HG03432 (cell line): ENCODE measurements around the gene APBA2.

Experiments
- ATAC-seq: cut with Tn5 transposase; IDR thresholded peaks from one replicate; pipeline ENCODE4 v1.9.1; 2021; ENCODE audit warnings: mild to moderate bottlenecking, moderate library complexity; ENCODE audit not compliant: unreplicated experiment

APBA2 gene

GRCh38 chr15:28933710-28934445 lies 48.1 kb downstream of the APBA2 start:
- ATAC-seq = no peak

GRCh38 chr15:28934645-28935044 lies 48.9 kb downstream of the APBA2 start:
- no peak for ATAC-seq

GRCh38 chr15:28935316-28935715 lies 49.5 kb downstream of the APBA2 start:
- ATAC-seq = no peak

- no peak for ATAC-seq
These were observed 50.3 kb downstream of the APBA2 start for GRCh38 chr15:28936081-28936480.

GRCh38 chr15:28936481-28936881 lies 50.7 kb downstream of the APBA2 start:
- ATAC-seq = no peak

GRCh38 chr15:28937271-28937670 lies 51.5 kb downstream of the APBA2 start:
- ATAC-seq = no peak

DNA sequence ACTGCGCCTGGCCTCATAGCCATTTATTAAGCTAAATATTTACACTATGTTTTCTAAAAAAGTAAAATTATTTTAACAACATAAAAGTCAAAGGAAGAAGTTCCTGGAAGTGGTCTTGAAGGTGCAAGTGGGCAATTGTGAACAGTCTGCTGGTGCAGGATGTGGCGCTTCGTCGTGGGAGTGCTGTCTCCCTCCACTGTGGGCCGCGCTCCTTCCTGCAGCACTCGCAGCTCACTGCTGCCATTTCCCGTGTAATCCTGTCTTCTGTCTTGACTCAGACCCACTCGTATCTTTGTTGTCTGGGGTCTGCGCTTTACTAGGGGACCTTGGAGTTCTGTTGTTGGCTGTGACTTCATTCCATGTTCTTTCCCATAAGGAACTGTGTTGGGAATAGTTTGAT lies 56.3 kb downstream of the APBA2 start:
- ATAC-seq = no peak

DNA sequence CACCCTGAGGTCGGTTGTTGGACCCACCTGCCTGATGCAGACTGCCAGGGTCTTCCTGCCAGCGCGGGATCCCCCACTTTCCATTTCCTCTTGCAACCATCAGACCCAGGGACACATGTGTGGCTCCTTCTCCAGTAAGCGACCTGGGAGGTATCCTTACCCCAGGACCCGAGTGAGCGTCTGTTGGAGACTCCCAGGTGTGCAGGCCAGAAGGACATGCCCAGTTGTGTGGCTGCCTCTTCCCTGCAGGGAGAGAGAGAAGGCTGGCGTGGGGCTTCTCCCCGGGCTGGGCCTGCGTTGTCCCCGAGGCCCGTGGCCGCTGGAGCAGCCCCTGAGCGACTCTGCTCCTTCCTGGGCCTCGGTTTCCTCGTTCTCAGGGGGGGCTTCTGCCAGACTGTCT lies 56.8 kb downstream of the APBA2 start:
- ATAC-seq = no peak

GRCh38 chr15:28943146-28943545 lies 57.4 kb downstream of the APBA2 start:
- ATAC-seq = no peak

- no peak for ATAC-seq
These were observed 57.9 kb downstream of the APBA2 start for GRCh38 chr15:28943611-28944230.

DNA sequence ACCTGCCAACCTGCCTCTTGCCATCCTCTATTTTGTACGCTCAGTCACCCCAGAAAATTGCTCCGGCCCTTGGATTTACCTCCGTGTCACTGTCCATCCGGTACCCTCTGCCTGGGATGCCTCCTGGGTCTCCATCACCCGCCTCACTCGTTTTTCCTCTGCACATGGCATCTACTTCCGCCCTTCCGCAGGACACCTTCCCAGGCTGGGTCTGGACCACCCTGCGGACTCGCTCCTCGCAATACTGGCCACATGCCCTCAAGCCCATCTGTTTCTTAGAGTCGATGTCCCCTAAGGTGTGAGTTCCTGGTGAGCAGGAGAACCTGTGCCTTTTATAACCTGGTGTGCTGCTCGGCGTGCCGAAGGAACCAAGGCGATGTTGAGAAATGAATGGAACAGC lies 58.5 kb downstream of the APBA2 start:
- ATAC-seq = no peak

DNA sequence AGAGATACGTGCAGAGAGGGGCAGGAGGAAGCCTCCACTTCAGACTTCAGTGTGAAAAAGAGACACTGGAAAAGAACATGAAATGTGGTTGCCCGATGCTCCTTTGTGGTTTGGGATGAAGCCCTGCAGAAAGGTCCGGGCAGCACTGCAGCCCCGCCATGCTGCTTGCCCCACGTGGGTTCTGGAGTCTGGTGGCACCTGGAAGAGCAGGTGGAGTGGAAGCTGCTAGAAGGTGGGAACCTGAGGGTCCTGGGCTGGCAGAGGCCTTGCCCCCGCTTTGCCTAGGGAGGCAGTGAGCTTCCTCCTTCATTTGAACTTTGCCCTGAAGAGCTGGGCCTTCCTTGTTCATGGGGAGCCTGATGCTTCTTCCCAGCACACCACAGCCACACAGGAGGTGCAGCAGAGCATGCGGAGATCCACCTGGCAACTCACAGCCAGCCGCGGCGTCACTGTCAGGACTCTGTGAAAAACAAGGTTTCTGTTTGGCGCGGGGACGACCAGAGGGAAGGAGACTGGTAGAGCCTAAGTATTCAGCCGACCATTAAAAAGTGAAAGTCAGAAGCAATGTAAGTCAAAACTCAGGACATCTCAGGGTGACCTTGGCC lies 59.0 kb downstream of the APBA2 start:
- no peak for ATAC-seq

DNA sequence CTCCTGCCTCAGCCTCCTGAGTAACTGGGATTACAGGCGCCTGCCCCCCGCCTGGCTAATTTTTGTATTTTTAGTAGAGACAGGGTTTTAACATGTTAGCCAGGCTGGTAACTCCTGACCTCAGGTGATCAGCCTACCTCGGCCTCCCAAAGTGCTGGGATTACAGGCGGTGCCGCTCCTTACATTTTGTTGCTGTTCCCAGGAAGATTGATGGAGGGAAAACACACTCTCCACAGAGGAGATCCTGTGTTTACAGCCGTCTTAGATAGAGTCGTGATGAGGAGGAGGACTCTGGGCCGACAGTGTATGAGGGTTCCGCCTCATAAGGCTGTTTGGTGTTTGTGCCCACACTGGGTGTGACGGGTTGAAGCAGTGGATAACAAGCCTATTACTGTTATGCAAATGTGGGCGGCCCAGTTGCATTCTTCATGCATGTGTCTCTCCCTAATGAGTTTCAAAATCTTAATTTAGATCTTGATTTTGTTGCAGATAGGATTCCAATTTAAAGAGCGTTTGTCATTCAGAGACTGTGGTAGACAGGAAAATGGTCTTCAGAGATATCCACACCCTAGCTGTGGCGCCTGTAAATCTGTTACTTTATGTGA lies 60.0 kb downstream of the APBA2 start:
- ATAC-seq = no peak

DNA sequence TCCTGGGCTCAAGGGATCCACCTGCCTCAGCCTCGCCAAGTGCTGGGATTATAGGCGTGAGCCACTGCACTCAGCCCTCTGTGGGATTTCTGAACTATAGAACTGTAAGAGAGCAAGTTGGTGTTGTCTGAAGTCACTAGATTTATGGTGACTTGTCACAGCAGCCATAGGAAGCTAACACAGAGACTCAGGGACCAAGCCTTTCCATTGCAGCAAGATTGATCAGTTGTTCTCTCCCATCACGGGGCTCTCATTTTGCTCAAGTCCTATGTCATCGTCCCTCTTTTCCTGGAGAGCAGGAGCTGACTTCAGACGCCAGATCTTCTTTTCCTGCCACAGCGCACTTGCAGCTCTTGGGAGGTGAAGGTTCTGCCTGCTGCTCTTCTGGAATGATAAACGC lies 61.0 kb downstream of the APBA2 start:
- ATAC-seq = no peak

DNA sequence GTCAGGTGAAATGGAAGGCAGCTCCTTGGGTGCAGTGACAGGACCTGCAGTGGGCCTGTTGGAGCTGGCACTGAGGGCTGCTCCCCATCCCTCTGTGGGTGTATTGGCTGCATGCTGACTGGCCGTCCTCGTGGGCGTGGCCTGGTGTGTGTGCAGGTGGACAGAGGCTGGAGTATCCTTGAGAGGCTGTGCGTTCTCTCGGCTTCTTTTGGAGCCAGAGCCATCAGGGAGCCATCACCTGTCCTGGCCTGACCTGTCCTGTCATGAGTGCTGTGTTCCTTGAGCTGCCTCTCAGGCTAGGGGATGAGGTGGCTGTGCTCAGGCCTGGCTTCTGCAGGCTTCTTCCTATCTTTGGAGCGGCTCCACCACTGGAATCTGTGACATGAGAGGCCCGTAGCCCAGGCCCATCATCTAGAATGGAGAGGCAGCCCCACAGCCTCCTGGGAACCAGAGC lies 61.5 kb downstream of the APBA2 start:
- ATAC-seq = no peak

- no peak for ATAC-seq
These were observed 62.3 kb downstream of the APBA2 start for GRCh38 chr15:28948036-28948435.

DNA sequence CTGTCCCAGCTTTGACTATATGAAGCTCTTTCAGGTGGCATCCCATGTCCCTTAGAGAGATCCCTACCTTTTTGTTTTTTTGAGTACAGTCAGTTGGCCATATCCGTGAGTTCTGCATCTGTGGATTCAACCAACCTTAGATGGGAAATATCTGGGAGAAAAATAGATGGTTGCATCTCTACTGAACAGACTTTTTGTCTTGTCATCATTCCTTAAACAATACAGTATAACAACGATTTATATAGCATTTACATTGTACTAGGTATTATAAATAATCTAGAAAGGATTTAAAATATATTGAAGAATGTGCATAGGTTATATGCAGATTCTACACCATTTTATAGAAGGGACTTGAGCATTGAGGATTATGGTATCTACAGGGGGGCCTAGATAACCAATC lies 65.1 kb downstream of the APBA2 start:
- ATAC-seq = no peak

- ATAC-seq = no peak
These were observed 67.1 kb downstream of the APBA2 start for GRCh38 chr15:28952666-28953491.

DNA sequence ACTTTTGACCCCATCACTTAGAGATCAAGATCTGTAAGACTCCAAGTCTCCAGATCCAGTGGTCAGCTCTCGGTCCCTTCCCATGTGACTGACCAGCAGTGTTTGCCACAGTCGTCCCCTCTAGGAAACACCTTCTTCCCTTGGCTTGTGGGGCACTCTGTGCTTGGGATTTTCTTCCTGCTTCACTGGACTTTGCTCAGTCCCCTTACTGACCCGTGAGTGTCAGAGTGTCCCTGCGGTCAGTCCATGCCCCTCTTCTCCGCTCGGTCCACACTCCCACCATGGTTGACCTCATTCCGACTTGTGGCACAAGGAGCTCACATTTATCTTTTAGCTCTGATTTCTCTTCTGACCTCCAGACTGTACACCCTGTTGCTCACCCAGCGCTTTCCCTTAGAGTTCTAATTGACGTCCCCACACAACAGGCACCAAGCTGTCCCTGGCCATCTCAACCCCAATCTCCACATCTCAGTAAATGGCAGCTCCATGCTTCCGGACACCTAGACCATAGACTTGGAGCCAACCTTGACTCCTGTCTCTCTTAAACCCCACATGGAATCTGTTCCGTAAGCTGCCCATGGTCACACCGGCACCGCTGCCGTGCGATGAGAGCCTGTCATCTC lies 67.9 kb downstream of the APBA2 start:
- no peak for ATAC-seq

- no peak for ATAC-seq
These were observed 68.8 kb downstream of the APBA2 start for GRCh38 chr15:28954466-28955159.
